Mesenchymal stem cell (in vitro differentiated cells and primary cell): ENCODE results near the gene VSTM2L.

Experiments used
- DNase-seq: peaks from one replicate; pipeline ENCODE4 v3.0.0-alpha.2; 2013
- H2AFZ ChIP-seq: one replicate; pipeline ENCODE4 v1.6.1; 2013; ENCODE audit warnings: low read depth, mild to moderate bottlenecking, control low read depth, inconsistent platforms, low read length, moderate library complexity
- H2AK5ac ChIP-seq: 2 replicates; pipeline ENCODE4 v1.6.1; 2013; ENCODE audit warnings: low read length, moderate library complexity, mild to moderate bottlenecking, inconsistent platforms; ENCODE audit not compliant: severe bottlenecking
- H2BK120ac ChIP-seq: one replicate; pipeline ENCODE4 v1.6.1; 2013; ENCODE audit warnings: low read depth, mild to moderate bottlenecking, inconsistent platforms, low read length, moderate library complexity
- H2BK12ac ChIP-seq, 2 experiments: one replicate each; pipeline ENCODE4 v1.6.1; 2013; ENCODE audit warnings: inconsistent platforms in 2 of 2, low read length in 2 of 2, mild to moderate bottlenecking in 2 of 2, moderate library complexity in 2 of 2, control low read depth in 1 of 2
- H2BK15ac ChIP-seq: one replicate; pipeline ENCODE4 v1.6.1; 2013; ENCODE audit warnings: mild to moderate bottlenecking, low read depth, inconsistent platforms; ENCODE audit not compliant: poor library complexity, severe bottlenecking
- H2BK5ac ChIP-seq: 2 replicates; pipeline ENCODE4 v1.6.1; 2013; ENCODE audit warnings: low read depth, mild to moderate bottlenecking, low read length, control low read depth, inconsistent platforms; ENCODE audit not compliant: poor library complexity, severe bottlenecking
- H3K14ac ChIP-seq, 2 experiments: one replicate each; pipeline ENCODE4 v1.6.1; 2013; ENCODE audit warnings: inconsistent platforms in 2 of 2, low read length in 2 of 2, control low read depth in 1 of 2, mild to moderate bottlenecking in 1 of 2, moderate library complexity in 1 of 2
- H3K18ac ChIP-seq, 2 experiments: one replicate each; pipeline ENCODE4 v1.6.1; 2013; ENCODE audit warnings: inconsistent platforms in 2 of 2, low read length in 2 of 2, control low read depth in 1 of 2, low read depth in 1 of 2, mild to moderate bottlenecking in 1 of 2
- H3K23ac ChIP-seq, 2 experiments: one replicate each; pipeline ENCODE4 v1.6.1; 2013; ENCODE audit warnings: inconsistent platforms in 2 of 2, low read length in 2 of 2, mild to moderate bottlenecking in 2 of 2, moderate library complexity in 2 of 2, control low read depth in 1 of 2
- H3K27ac ChIP-seq: 2 replicates; pipeline ENCODE4 v1.5.1; 2013; ENCODE audit warnings: mild to moderate bottlenecking, moderate library complexity, low read length, control low read depth, inconsistent platforms; ENCODE audit not compliant: poor library complexity, severe bottlenecking
- H3K27me3 ChIP-seq, 2 experiments: 2 replicates each; pipeline versions ENCODE4 v1.6.1 to v1.7.0; 2013; ENCODE audit warnings: low read length in 2 of 2, mild to moderate bottlenecking in 2 of 2, moderate library complexity in 2 of 2, control low read depth in 1 of 2, inconsistent platforms in 1 of 2; ENCODE audit not compliant: control insufficient read depth in 1 of 2, insufficient read depth in 1 of 2
- H3K36me3 ChIP-seq, 2 experiments: 2 replicates each; pipeline versions ENCODE4 v1.6.1 to v1.7.0; 2013; ENCODE audit warnings: low read length in 2 of 2, control low read depth in 1 of 2, inconsistent platforms in 1 of 2, low read depth in 1 of 2, mild to moderate bottlenecking in 1 of 2; ENCODE audit not compliant: insufficient read depth in 2 of 2, control insufficient read depth in 1 of 2
- H3K4ac ChIP-seq, 2 experiments: one replicate each; pipeline ENCODE4 v1.6.1; 2013; ENCODE audit warnings: inconsistent platforms in 2 of 2, low read length in 2 of 2, mild to moderate bottlenecking in 2 of 2, moderate library complexity in 2 of 2, control low read depth in 1 of 2, low read depth in 1 of 2
- H3K4me1 ChIP-seq: 2 replicates; pipeline ENCODE4 v1.6.1; 2013; ENCODE audit warnings: low read depth, low read length, control low read depth; ENCODE audit not compliant: control insufficient read depth, insufficient read depth
- H3K4me2 ChIP-seq: 2 replicates; pipeline ENCODE4 v1.6.1; 2013; ENCODE audit warnings: low read length, mild to moderate bottlenecking, inconsistent platforms; ENCODE audit not compliant: poor library complexity, severe bottlenecking
- H3K4me3 ChIP-seq, 2 experiments: 2 replicates each; pipeline versions ENCODE4 v1.5.1 to v1.7.0; 2013; ENCODE audit warnings: low read length in 2 of 2, mild to moderate bottlenecking in 2 of 2, control low read depth in 1 of 2, low read depth in 1 of 2; ENCODE audit not compliant: insufficient read depth in 1 of 2
- H3K79me1 ChIP-seq: replicated peaks from 2 replicates; pipeline ENCODE4 v1.6.1; 2013; ENCODE audit warnings: mild to moderate bottlenecking, control low read depth, low read length, inconsistent platforms; ENCODE audit not compliant: poor library complexity, severe bottlenecking
- H3K9ac ChIP-seq: 2 replicates; pipeline ENCODE4 v1.7.0; 2013; ENCODE audit warnings: mild to moderate bottlenecking, low read length, moderate library complexity
- H3K9me3 ChIP-seq: 2 replicates; pipeline ENCODE4 v1.7.0; 2013; ENCODE audit warnings: mild to moderate bottlenecking, low read length; ENCODE audit not compliant: control insufficient read depth
- H4K8ac ChIP-seq: one replicate; pipeline ENCODE4 v1.6.1; 2013; ENCODE audit warnings: inconsistent platforms, mild to moderate bottlenecking, low read length, moderate library complexity
- H4K91ac ChIP-seq: one replicate; pipeline ENCODE4 v1.6.1; 2013; ENCODE audit warnings: mild to moderate bottlenecking, low read length, inconsistent platforms
- WGBS: methylation state at CpG from one replicate; pipeline ENCODE4 v1.1.7; 2013; ENCODE audit warnings: mixed read lengths; 5-methylcytosine and 5-hydroxymethylcytosine counted together

The VSTM2L gene

GRCh38 chr20:37944456-37944981 is 41.6 kb downstream of the VSTM2L start:
- Histone ChIP-seq H3K4me1 (no peaks in the 10 kb centered on the region), H2BK15ac (no peak overlapping the region), H3K36me3 (no peaks in the 10 kb centered on the region), H3K9me3 (peaks cover 17% of the 10 kb centered on the region), H2BK5ac (no peak overlapping the region), H3K23ac (no peak overlapping the region), H3K9ac (no peak overlapping the region), H4K8ac (no peak overlapping the region), H3K27ac (no peak overlapping the region), H2BK12ac (no peak overlapping the region), H3K14ac (no peak overlapping the region), H3K4ac (no peak overlapping the region), H2BK120ac (no peak overlapping the region), H4K91ac (no peak overlapping the region), H3K4me3 (no peak overlapping the region), H3K79me1 (no peaks in the 10 kb centered on the region), H2AK5ac (no peak overlapping the region), H3K18ac (no peak overlapping the region), H3K27me3 (peaks cover 12 to 40% of the 10 kb centered on the region in 2 experiments), H2AFZ (no peak overlapping the region), H3K4me2 (no peak overlapping the region)
- no peak for DNase-seq
- 86% methylated on average over 11 of the region's 11 CpGs for WGBS

- no peak for DNase-seq
- Histone ChIP-seq H3K9me3 (peaks cover 17% of the 10 kb centered on the region), H2BK5ac (no peak overlapping the region), H2BK12ac (no peak overlapping the region), H4K91ac (no peak overlapping the region), H3K18ac (no peak overlapping the region), H3K4me3 (no peak overlapping the region), H2AFZ (no peak overlapping the region), H2BK120ac (no peak overlapping the region), H3K23ac (no peak overlapping the region), H2AK5ac (no peak overlapping the region), H3K9ac (no peak overlapping the region), H2BK15ac (no peak overlapping the region), H3K27ac (no peak overlapping the region), H3K4ac (no peak overlapping the region), H3K79me1 (no peaks in the 10 kb centered on the region), H3K4me2 (no peak overlapping the region), H3K27me3 (peaks cover 10 to 38% of the 10 kb centered on the region in 2 experiments), H3K4me1 (no peaks in the 10 kb centered on the region), H3K36me3 (no peaks in the 10 kb centered on the region), H4K8ac (no peak overlapping the region), H3K14ac (no peak overlapping the region)
- 90% methylated on average over 10 of the region's 11 CpGs for WGBS
Measured at GRCh38 chr20:37945091-37945547, 42.2 kb downstream of the VSTM2L start.

GRCh38 chr20:37946946-37947345 is 44.0 kb downstream of the VSTM2L start:
- Histone ChIP-seq H2AK5ac (no peak overlapping the region), H3K27ac (no peak overlapping the region), H2BK12ac (no peak overlapping the region), H4K91ac (no peak overlapping the region), H3K18ac (no peak overlapping the region), H3K36me3 (no peaks in the 10 kb centered on the region), H2AFZ (no peak overlapping the region), H3K27me3 (peaks cover 7 to 29% of the 10 kb centered on the region in 2 experiments), H2BK5ac (no peak overlapping the region), H3K14ac (no peak overlapping the region), H4K8ac (no peak overlapping the region), H2BK15ac (no peak overlapping the region), H3K79me1 (no peaks in the 10 kb centered on the region), H3K4me1 (no peaks in the 10 kb centered on the region), H3K4ac (no peak overlapping the region), H3K4me3 (no peak overlapping the region), H3K23ac (no peak overlapping the region), H3K4me2 (no peak overlapping the region), H3K9me3 (peaks cover 17% of the 10 kb centered on the region), H3K9ac (no peak overlapping the region), H2BK120ac (no peak overlapping the region)
- WGBS, result 81% methylated on average over 5 of the region's 5 CpGs
- no peak for DNase-seq

GRCh38 chr20:37947943-37948342 is 45.0 kb downstream of the VSTM2L start:
- no peak for DNase-seq
- Histone ChIP-seq H3K9ac (no peak overlapping the region), H2BK12ac (no peak overlapping the region), H3K36me3 (no peaks in the 10 kb centered on the region), H3K4ac (no peak overlapping the region), H3K4me2 (no peak overlapping the region), H2BK15ac (no peak overlapping the region), H4K91ac (no peak overlapping the region), H3K9me3 (peaks cover 17% of the 10 kb centered on the region), H2BK5ac (no peak overlapping the region), H3K18ac (no peak overlapping the region), H3K27ac (no peak overlapping the region), H3K4me1 (no peaks in the 10 kb centered on the region), H3K79me1 (no peaks in the 10 kb centered on the region), H3K14ac (no peak overlapping the region), H3K23ac (no peak overlapping the region), H2AK5ac (no peak overlapping the region), H3K27me3 (peaks cover 7 to 25% of the 10 kb centered on the region in 2 experiments), H3K4me3 (no peak overlapping the region), H4K8ac (no peak overlapping the region), H2BK120ac (no peak overlapping the region), H2AFZ (no peak overlapping the region)
- 84% methylated on average over 6 of the region's 6 CpGs for WGBS
